GM13977 (cell line): ENCODE measurements around the gene TSPAN3.
A peak's percentile ranks its signal among the peaks of the same experiment; 100 is the strongest.

Experiments
- DNase-seq: peaks from one replicate; pipeline ENCODE4 v3.0.0; 2012; ENCODE audit warnings: low spot score
- in situ Hi-C: fragments of 300-500 bp; cut with MboI; formaldehyde crosslinking; loops from one replicate; pipeline ENCODE4 v1.12.0; 2022; ENCODE audit warnings: low sequenced_read_pairs, low pct_unique_long_range_greater_than_20kb, mixed read lengths, inconsistent platforms; ENCODE audit not compliant: unreplicated experiment
- TF ChIP-seq, protein P1 (sequence below): IDR thresholded peaks from 2 replicates; pipeline ENCODE4 v1.5.1; 2012; ENCODE audit warnings: mild to moderate bottlenecking, control low read depth; ENCODE audit not compliant: insufficient read depth; ENCODE audit errors: extremely low read depth, missing control alignments

The TSPAN3 gene

DNA sequence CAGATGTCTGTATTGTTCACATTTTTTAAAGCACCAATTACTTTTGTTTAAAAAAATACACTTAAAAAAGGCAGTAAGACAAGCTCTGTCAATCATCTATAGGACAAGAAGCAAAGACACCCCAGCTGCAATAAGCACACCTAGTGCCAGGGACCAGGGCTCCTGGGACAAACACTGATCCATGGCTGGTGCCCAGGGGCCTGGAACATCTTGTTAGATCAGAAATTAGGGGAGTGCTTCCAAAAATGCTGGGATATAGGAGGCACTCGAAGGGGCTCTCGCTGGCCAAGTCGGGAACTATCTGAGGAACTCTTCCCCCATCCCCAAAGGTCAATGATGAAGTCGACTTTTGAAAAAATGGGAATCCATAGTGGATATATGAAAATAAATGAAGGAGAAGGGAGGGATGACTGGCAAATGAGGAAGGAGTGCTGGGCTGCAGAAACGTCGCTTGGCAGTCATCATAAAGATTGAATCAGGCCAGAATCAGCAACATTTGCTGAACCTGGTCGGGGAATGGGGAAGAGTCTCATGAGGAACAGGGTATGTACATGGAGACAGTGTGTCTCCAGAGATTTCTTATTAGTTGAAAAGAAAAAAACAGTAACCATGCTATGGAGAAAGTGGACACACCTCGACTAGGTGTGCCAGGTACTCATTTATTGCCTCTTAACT lies 28.5 kb downstream of the TSPAN3 start:
- TF ChIP-seq, protein P1, sequence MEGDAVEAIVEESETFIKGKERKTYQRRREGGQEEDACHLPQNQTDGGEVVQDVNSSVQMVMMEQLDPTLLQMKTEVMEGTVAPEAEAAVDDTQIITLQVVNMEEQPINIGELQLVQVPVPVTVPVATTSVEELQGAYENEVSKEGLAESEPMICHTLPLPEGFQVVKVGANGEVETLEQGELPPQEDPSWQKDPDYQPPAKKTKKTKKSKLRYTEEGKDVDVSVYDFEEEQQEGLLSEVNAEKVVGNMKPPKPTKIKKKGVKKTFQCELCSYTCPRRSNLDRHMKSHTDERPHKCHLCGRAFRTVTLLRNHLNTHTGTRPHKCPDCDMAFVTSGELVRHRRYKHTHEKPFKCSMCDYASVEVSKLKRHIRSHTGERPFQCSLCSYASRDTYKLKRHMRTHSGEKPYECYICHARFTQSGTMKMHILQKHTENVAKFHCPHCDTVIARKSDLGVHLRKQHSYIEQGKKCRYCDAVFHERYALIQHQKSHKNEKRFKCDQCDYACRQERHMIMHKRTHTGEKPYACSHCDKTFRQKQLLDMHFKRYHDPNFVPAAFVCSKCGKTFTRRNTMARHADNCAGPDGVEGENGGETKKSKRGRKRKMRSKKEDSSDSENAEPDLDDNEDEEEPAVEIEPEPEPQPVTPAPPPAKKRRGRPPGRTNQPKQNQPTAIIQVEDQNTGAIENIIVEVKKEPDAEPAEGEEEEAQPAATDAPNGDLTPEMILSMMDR, result no peak
- DNase-seq, result no peak
- in situ Hi-C loops, result no loop called here

DNA sequence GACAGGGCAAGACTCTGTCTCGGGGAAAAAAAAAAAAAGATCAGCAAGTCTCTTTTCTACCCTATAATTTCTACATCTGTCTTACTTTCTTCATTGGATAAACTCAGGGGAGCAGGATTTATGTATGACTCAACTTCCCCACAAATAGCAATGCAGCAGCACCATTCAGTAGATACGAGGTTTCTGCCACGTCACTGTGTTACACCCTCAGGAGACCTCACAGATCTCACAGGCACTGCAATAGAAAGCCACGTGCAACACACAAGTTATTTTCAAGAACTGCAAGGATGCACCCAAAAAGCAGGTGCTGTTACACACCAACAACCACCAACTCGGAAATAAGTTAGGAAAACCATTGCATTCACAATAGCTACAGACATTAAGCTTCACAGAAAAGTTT lies 30.2 kb downstream of the TSPAN3 start:
- peak; percentile 19 for DNase-seq
- in situ Hi-C loops, result no loop called here
- TF ChIP-seq, protein P1, result no peak

DNA sequence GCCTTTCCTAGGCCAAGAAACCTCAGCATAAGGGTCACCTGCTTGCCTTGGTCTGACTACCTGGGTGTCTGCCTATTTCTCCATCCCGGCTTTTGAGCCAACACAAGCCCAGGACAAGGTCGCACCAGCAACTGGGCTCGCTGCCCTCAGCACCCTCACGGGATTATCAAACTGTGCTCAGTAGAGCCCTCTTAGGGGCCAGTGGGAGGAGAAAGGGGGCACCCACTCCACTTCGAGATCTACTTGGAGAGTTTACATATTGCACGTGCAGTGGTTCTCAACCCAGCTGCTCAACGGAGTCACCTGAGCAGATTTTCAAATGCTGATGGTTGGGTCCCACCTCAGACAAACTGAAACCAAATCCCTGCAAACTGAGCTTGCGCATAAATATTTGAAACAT lies 31.1 kb downstream of the TSPAN3 start:
- in situ Hi-C loops, result no loop called here
- TF ChIP-seq, protein P1, result no peak
- DNase-seq, result no peak

DNA sequence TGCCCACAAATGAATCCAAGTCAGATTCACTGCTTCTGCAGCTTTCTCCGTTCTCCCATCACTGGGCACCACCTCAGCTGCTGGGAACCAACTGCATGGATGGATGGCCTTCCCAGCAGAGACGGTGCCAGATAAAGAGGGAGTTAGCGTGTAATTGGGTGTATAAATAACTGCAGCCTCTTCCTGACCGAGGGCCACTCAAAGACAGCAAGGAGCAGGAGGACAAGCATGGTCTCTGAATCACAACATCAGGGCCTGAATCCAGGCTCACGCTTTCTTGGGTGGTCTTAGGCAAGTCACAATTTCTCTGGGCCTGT lies 31.7 kb downstream of the TSPAN3 start:
- DNase-seq, result no peak
- in situ Hi-C loops, result no loop called here
- TF ChIP-seq, protein P1, result no peak

DNA sequence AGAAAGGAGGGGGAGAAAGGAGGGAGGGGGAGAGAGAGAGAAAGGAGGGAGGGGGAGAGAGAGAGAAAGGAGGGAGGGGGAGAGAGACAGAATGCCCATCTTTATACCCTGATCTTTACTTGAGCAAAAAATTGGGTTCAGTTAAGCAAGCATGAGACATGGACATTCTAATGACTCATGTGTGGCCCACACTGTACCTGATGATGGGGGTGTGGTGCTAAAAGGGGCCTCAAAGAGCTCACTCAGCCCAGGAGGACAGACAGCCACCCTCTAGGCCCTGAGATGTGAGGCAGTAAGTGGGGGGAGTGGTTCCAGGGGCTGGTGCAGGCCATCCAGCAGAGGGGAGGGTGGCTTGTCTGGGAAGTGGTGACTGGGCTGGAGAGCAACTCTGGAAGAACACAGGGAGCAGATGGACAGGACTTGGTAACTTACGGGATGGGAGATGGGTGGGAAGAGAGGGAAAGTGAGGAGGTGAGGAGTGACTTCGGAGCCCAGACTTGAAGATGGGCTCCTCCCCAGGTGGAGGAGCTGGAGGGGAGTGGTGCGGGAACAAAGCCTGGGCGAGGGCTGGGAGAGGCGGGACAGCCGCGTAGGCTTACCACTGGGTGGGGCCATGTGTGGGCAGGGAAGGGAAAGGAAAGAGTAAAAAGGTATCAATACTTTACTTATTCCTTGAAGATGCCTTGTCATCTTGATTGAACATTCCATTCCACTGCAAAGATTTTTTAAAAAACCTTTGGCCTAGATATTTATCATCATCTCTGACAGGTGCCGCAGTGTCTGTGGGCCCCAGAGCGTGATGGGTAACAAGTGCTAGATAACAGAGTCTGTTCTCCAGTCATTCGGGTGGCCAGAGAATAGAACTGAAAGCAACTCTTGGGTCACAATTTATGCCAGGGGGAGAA lies 32.3 kb downstream of the TSPAN3 start:
- DNase-seq, result no peak
- TF ChIP-seq, protein P1, result no peak
- in situ Hi-C loops, result no loop called here

DNA sequence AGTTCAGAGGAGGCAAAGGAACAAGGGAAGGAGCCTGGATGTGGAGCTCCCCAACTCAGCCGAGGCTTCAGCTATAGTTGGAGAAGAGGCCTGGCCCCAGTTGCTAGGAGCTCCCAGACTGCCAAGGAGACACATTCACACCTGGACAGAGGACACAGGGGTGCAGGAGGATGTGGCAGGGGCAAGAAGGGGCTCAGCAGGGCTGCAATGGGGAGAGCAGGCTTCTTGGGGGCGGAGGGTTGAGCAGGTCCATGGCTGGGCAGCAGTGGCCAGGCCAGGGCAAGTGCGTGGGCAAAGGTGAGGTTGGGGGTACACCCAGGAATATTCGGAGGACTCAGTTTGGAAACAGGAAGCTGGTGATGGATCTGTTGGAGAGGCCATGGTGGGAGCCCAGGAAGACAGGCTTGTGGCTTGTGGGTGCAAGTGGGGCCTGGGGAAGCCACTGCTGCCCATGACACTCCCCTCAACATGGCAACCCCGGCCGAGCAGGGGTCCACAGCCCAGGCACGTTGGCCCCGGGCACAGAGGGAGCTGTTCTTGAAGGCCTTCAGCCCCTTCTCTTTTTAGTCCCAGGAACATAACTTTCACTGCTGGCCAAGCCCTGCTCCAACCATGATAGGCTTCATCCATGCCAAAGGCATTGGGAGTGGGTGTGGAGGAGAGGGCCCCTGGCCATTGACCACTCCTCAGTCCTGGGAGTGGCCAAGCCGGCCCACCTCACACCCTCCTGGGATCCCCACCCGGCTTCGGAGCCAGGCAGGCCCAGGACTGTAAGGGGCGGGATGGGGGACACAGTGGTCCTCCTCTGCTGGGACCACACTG lies 33.3 kb downstream of the TSPAN3 start:
- in situ Hi-C loops, result no loop called here
- peak; percentile 24 for DNase-seq
- TF ChIP-seq, protein P1, result no peak
